Measurements from ENCODE around the gene RAD23A.

GRCh38 chr19:12983542-12984142, 38.0 kb downstream of the RAD23A start:
- TF ChIP-seq CTCF (tag by site-specific recombination; IDR thresholded peaks at IDR 0.05) (peak; percentile 96), ZNF398 (tag by site-specific recombination; IDR thresholded peaks at IDR 0.05) (no peak), ZNF501 (tag by site-specific recombination; IDR thresholded peaks at IDR 0.05) (no peak), PATZ1 (tag by site-specific recombination; IDR thresholded peaks at IDR 0.05) (peak; percentile 31; the same call in 1 of the 2 replicates), ZNF433 (tag by site-specific recombination; IDR thresholded peaks at IDR 0.05; ENCODE audit: low read depth) (no peak), SETDB1 (IDR thresholded peaks at IDR 0.05; ENCODE audit: insufficient read length, low read length) (no peak), TCF7L2 (IDR thresholded peaks at IDR 0.05; ENCODE audit: borderline replicate concordance, low read depth, low read length) (no peak), ZNF639 (tag by site-specific recombination; IDR thresholded peaks at IDR 0.05) (no peak), ZNF202 (tag by site-specific recombination; IDR thresholded peaks at IDR 0.05; ENCODE audit: borderline replicate concordance) (no peak), ATF2 (tag by site-specific recombination; IDR thresholded peaks at IDR 0.05; ENCODE audit: low read depth) (peak; percentile 42; the same call in 1 of the 2 replicates)

Data from HEK293 (cell line).